HG02943 (cell line): Measurements from ENCODE around the gene SUGCT.

Source experiments
- ATAC-seq: cut with Tn5 transposase; IDR thresholded peaks from one replicate; pipeline ENCODE4 v1.9.1; 2021; ENCODE audit warnings: mild to moderate bottlenecking, low read depth, moderate library complexity; ENCODE audit not compliant: unreplicated experiment

Gene SUGCT

DNA sequence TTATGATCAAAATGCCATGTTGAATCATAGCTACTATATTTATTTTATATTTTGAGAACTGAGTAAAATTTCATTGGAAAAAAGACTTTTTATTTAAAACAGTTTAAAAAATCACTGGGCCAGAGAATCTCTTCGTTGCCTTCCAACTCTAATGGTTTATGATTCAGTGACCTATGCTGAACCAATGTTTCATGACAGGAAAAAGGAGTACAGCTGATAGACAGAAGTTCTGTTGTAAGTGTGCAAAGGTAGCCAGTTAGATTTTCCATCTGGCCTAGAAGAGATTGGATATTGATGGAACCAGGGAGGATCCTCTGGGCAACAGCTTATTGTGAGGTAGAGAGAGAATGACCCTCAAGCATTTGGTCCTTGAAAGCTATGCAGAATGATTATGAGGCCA lies 745.8 kb downstream of the SUGCT start:
- ATAC-seq = no peak

- no peak for ATAC-seq
These were observed 746.7 kb downstream of the SUGCT start for GRCh38 chr7:40881405-40881926.

- ATAC-seq = no peak
These were observed 747.4 kb downstream of the SUGCT start for GRCh38 chr7:40882071-40882658.

DNA sequence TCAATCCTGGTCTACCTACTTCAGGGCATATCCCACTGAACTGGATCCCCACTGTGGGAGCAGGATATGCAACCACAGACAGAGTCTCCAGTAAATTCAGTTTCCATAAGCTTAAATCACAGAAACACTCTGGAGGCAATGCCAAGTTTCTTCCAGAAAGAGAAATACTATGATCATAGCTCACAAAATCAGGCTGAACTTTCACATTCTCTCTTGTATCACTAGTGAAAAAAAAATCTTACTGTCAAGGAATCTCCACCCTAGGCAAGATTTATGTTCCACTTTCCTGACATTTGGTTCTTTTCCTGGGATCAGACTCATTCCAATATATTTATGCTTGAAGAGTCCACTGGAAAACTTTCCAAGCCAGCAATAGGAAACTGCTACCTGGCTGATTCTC lies 749.0 kb downstream of the SUGCT start:
- ATAC-seq = no peak

- no peak for ATAC-seq
These were observed 749.4 kb downstream of the SUGCT start for GRCh38 chr7:40884241-40884640.

GRCh38 chr7:40885503-40885902 lies 750.7 kb downstream of the SUGCT start:
- no peak for ATAC-seq

GRCh38 chr7:40887099-40887498 lies 752.3 kb downstream of the SUGCT start:
- no peak for ATAC-seq

DNA sequence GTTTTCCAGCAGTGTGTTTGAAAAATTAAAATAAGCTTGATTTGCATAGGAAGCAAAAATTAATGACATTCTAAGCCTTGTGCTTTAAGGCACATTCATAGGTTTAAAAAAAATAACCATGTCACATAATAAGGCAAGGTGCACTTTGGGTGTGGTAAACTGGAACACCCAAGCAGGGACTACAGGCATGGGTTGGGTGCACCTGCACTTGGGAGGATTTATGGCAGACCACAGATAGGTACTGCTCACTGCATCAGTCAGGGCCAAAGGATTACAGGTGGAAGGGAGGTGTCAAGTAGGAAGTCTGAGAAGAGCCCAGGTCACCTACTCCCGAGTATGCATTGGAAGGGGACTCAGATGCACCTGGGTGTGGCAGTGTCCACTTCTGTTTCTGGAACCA lies 753.7 kb downstream of the SUGCT start:
- no peak for ATAC-seq

GRCh38 chr7:40889099-40889498 lies 754.3 kb downstream of the SUGCT start:
- no peak for ATAC-seq

DNA sequence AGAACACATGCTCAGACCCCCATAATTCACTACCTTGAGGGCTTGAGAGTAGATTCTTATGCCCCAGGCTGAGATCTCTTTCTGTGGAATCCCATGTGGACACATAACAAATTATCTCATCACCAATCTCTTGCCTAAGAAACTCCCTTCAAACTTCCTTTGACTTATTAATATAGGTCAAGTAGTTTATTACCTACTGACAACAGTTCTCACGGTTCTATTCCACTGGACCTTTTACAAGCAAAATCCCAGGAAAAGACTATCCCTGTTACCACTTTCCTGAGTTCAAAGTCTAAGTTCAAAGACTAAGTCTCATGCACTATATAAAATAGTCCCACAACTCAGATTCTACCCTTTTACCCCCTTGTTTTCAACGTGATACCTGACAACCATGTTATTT lies 754.7 kb downstream of the SUGCT start:
- ATAC-seq = no peak

GRCh38 chr7:40890088-40890692 lies 755.4 kb downstream of the SUGCT start:
- no peak for ATAC-seq

GRCh38 chr7:40891232-40891631 lies 756.4 kb downstream of the SUGCT start:
- ATAC-seq = no peak

GRCh38 chr7:40899151-40899550 lies 764.3 kb downstream of the SUGCT start:
- ATAC-seq = no peak

DNA sequence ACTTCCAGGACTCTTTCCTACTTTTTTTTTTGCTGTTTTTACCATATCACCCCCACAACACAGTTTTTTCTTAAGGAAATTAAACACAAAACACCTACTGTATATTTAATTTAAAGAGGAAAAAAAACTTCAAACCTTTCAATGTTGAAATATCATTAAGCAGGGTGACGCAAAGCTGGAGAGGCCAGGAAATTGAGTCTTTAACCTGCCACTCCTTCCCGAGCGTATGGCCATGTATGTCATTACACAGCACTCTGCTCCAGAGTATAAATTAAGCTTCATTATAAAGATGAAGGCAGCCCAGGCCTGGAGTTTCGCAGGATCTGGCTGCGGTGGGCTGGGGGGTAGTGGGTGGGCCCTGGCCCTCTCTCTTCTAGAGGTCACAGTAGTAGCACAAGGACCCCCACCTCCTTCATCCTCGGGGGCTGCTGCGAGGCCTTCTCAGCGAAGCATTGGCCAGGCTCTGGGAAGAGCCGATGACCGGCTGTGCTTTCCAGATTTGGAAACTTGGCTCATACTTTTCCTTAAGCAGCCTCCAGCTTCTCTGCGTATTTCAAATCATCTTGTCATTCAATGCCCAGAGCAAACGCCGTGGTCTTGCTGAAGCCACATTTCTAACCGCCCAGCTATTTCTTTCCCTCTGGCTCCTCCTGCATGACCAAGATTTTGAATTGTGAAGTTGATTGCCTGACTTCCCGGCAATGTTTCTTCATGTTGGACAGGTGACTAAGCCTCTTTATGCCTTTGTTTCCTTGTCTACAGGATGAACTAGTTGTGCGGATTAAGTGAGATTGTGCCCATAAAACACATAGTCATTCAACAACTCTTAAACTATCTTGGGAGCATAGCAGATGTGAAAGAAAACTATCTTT lies 765.1 kb downstream of the SUGCT start:
- ATAC-seq = no peak

- no peak for ATAC-seq
These were observed 769.1 kb downstream of the SUGCT start for GRCh38 chr7:40903872-40904271.

DNA sequence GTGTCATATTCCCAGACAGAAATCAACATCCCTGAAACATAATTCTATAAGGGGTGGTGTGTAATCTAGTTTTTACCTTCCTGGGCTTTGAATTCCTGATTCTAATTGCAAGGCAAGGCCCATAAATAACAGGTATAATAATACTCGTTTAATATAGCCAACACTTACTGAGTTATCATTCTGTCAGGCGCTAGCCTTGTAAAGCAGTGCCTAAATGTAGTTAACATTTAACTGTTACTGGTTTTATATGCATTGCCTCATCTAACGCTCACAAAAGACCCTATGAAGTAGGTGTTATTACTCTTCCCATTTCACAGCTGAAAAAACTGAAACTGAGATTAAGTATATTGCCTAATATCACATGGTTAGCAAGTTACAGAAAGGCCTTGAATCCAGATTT lies 772.5 kb downstream of the SUGCT start:
- ATAC-seq = no peak

- no peak for ATAC-seq
These were observed 774.7 kb downstream of the SUGCT start for GRCh38 chr7:40909346-40909980.
